GM11168 (cell line): ENCODE measurements around the gene NECTIN1.

Source experiments
- in situ Hi-C: fragments of 300-500 bp; cut with MboI; formaldehyde crosslinking; loops from one replicate; pipeline ENCODE4 v1.12.0; 2022; ENCODE audit warnings: low sequenced_read_pairs; ENCODE audit not compliant: unreplicated experiment

The NECTIN1 gene

DNA sequence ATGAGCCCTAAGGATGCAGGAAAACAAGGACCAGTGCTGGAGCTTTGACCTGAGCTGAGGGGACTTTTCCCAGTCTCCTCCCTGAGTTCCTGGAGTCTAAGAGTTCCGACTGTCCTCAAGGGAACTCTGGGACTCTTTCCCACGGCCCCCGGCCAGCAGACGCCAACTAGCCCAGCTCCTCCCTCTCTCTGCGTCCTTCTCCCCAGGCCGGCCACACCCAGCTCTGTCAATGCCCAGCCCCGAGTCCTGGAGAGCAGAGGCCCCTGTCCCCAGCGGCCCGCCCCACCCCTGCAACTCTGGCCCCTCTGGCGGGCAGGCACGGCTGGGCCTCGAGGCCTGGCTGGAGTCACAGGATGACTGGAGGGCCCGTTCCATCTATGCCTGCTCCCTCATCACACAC lies 29.8 kb downstream of the NECTIN1 start:
- in situ Hi-C loops = no loop called here

DNA sequence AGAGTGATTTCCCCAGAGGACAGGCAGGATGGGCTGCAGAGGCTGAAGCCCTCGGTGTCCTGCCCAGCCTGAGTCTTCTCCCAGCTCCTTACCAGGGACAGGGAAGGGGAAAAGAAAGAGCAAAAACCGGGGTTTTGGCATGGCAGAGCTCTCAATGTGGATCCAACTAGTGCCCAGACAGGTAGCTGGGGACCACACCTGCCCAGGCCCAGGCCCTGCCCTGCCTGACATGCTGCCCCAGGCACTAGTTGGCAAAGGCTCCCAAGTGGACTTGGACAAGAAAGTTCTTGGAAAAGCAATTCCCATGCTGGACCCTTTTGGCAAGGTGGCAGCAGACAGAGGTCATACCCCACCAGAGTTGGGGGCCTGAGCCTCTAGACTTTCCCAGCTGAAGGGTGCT lies 31.1 kb downstream of the NECTIN1 start:
- in situ Hi-C loops = no loop called here

DNA sequence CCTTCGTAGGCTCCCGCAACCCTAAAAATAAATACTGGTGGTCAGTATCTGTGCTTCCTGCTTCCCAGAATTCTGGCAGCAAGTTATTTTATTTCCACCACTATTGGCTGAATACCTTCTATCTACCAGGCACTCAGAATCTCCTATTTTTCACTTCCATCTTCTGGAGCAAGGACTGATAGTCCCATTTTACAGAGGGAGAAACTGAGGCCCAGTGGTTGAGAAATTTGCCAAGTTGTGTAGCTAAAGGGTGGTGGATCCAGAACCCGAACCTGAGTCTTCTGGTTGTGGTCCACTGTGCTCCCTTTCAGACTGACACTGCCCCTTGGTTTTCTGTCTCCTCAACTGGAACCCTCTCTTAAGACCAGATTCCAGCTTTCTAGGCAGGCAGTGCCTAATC lies 31.6 kb downstream of the NECTIN1 start:
- in situ Hi-C loops = no loop called here

DNA sequence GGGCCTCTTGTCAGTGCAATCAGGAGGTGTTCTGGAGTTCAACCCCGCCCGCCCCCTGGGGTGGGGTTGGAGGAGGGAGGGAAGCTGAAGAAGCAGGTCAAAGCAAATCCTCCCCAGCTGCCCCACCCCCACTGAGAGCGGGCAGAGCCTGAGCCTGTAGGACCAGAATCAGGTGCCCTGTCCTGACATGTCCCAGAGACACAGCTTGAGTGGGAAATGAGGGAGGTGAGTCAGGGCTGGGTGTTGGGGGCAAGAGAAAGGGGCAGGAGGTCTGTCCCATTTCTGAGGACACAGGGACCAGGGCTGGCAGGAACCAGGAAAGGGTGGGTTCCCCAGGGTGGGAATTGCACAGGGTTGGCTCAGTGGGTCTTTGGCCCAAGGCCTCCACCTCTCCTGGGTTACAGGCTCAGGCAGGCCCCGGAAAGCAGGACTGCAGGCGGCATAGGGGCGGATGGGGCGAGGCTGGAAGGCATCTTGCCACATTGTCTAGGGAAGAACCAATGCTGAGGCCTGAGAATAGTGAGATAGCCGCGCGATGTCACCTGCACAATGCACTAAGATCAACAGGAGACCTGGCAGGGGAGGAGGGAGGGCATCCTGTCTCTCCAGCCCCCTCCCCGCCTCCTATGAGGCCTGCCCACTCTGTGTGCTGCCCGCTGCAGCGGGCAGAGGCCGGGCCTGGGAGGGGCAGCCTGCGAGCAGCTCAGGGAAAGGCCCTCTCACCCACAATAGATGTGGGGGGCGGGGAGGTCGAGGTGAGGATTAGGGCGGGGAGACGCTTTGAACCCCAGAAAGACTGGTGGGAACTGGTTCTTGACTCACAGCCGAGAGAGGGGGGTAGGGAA lies 32.4 kb downstream of the NECTIN1 start:
- in situ Hi-C loops = no loop called here

DNA sequence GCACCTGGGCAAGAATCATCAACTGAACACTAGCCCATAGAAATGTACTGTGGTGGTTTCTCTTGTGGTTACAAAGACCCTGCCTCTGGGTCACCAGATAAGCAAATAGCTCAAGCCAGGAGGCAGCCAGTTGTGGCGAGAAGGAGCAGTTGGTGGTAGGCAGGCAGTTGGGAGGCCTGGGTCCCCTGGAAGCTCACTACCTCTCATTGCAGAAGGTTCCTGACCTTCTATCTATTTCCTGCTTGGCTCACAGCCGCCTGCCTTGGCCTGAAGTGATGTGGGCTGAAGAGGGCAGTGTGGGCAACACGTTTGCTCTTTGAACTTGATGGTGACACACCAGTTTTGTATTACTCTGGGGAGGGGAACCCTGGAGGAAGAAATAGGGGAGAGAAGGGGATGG lies 34.7 kb downstream of the NECTIN1 start:
- in situ Hi-C loops = no loop called here

DNA sequence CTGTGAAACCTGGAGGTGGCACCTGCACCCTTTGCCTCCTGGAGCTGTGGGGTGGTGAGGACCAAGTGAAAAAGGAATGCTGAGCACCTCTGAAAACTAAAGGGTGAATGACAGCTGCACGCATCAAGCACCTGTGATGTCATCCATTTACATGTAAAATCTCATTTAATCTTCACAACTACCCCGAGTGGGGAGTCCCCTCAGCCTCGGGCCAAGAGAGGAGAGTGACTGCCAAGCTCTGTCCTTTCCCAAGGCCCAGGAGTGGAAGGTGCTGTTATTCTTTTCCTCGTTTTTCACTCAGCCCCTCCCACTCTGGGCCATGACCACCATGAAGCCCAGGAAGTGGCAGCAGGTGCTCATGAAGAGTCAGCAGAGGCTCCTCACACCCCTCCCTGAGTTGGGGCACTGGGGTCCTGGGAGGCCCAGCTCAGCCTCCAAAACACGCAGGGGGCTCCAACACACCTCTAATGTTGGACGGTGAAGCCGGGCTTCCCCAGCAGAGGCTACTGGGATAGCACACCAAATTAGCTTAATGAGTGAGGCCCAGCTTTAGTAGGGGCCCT lies 35.7 kb downstream of the NECTIN1 start:
- in situ Hi-C loops = no loop called here

DNA sequence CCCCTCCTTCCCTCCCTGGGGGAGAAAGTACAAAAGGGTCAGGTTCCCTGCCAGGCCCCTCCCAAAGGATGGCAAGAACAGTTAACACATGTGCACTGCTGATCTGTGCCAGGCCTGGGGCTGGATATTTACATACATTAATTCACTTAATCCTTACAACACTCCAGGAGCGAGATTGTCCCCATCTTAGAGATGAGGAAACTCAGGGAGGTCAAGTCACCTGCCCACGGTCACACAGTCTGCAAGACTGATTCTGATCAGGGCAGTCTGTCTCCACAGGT lies 36.5 kb downstream of the NECTIN1 start:
- in situ Hi-C loops = no loop called here

DNA sequence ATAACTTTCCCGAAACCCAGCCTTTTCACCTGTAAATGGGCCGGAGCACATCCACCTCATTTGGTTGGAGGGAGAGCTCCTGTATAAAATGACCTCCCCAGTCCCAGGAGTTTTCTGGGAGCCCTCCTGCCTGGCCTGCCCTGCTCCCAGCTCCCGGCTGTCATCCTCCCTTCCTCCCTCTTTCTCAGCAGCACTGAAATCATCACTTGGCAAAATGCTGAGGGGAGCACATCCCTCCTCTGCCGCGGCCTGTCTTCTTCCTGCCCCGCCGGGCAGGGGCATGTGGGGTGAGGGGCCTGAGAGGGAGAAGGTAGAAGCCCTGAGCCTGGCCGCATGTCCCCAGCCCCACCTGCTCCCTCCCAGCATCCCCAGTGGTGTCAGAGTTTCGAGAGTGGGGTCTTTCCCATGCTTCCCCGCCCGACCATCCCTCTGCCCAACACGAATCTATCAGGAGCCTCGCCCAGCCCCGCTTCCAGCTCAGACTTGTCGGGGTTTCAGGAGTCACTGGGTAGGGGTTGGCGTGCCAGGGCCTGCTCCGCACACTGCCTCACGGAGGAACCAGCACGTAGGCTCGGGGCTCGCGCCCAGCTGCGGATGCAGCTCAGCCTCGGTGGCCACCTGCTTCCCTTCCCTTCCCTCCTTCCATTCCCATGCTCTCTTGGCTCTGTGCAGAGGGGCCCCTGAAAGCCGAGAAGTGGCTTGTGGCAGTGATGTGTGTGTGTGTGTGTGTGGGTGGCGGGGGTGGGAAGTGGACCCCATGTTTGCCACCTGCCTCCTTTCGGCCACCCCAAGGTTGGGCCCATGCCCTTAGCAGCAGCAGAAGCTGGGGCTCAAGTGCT lies 37.1 kb downstream of the NECTIN1 start:
- in situ Hi-C loops = no loop called here

DNA sequence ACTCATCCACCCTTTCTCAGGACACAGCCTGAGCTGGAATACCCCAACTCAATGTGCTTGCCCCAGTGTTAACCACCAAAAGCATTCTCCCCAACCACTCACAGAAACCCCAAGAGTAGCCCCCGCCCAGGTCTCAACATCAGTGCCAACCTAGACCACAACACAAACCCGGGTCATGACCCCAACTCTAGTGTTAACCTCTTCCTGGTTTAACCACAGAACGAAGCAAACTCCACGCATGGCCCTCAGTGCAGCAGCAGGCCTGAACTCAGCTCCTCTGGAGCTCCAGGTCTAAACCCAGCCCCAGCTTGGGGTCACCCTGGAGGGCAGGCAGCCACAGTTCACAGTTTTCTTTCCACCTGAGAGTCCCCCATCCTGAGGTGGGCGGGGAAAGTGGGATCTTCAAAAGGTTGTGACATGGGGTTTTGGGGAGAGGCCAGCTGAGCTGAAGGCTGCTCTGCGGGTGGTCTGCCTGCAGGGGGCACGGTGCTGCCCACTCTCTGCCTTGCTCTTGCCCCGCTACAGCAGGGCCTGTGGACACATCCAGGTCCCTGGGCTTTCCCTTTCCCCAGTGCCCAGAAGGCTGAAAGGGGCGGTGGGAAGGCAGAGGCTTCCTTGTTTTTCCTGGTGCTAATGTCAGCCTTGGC lies 37.9 kb downstream of the NECTIN1 start:
- in situ Hi-C loops = no loop called here

DNA sequence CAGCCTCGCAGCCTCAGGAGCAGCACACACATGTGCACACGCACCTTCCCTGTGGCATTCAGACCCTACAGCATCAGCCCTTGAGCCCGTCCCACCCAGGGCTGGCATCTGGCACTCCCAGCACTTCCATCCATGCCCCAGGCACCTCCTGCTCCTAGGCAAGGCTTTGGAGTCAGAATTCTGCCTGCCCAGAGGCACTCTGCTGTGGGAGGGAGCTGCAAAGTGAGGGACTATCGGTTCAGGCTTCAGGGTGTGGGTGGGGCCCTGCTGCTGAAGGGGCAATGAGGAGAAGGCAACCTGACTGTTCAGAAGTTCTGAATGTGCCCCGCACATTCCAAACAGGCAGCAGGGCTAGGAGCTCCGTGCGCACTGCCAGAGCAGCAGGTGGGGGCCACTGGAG lies 39.7 kb downstream of the NECTIN1 start:
- in situ Hi-C loops = no loop called here

DNA sequence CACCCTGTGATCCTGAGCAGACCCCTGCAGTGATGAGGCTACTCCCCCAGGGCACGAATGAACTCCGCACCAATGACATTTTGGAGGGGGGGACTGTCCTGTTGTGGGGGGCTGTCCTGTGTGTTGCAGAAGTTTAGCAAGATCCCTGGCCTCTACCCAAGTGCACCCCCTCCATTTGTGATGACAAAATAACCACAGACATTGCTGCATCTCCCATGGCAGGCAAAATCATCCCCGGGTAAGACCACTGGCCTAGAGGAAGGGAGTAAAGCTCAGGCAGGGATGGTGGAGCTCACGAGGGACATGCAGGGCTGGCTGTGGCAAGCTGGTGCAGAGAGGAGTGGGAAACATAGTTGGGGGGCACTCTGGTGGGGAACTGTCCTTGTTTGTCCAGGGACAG lies 40.6 kb downstream of the NECTIN1 start:
- in situ Hi-C loops = no loop called here

DNA sequence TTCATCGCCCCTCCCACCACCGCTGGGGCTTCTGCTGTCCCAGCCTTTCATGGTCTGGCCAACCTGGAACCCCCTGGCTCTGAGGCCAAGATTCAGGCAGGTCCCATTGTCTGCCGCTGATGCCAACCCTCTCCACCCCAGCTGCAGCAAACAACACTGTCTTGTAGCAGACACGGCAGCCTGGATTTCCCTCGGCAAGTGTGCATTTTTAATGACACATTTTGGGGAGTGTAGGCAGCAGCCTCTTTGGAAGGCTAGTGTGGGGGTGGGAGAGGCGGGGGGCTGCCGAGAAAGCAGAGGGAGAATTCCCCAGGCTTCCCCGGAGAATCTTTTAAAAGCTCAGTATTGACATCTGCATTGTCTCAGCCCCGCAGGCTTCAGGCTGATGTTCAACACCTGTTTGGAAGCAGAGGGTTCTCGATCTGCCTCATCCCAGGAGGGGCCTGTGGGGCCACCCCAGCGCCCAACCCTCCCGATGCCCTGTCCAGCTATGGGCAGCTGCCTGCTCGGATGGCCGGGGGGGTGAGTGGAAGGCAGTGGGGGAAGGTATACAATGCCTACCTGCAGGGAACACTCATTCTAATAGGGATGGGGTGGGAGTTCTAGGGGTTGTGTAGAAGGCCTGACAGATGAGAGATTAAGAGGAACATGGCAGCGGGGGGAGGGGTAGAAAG lies 41.5 kb downstream of the NECTIN1 start:
- in situ Hi-C loops = no loop called here

DNA sequence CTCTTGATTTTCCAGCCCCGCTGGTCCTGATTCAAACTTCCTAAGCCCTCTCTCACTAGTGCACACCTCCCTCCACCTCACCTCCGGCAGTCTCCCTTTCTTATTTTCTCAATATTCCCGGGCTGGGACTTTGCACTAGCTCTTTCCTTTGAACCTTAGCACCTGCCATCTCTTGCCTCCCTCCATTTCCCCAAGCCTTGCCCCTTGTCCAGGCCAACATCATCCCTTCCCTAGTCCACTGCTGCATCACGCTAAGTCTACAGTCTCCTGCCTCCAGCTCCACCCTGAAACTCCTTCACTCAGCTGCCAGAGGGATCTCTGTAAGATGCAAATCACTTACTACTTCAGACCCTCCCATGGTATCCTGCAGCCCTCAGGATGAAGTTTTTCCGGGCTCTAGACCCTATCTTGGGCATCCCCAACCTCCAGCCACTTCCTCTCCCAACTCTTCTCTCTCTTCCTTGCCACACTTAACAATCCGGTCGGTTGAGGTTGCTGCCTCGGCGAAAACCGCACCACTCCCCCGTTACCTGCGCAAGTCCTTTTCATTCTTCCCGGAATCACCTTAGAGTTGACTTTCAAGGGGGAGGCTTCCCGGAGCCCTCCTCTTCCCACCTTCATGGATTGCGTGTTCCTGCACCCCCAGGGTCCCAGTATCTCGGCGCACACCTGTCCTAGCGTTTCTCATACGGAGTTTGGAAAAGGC lies 42.7 kb downstream of the NECTIN1 start:
- in situ Hi-C loops = no loop called here

DNA sequence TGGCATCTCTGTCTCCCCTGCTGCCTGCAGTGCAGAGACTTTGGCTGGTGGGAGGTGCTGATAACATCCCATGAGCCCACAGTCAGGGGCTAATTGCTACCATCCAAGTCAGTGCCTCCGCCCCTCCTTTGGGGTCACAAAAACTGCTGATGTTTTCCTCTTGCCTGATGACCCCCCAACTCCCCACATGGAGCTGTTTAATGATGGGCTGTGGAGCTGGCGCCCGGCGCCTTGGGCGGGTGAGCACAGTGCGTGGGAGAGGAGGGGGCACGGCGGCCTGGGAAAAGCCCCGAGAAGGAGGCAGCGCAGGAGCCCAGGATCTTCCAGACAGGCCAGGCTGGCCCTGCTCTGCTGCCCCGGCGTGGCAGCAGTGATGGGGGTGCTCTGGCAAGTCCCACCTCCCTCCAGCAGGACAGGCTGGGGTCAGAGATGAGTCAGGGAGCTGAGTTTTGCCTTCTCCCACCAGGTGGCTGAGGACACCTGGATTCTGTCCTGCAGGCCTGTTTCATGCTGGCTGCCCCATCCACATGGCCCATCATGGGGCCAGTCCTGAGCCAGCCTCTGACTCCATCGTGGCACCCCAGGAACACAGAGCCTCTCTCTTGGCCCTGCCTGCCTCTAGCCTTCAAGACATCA lies 43.8 kb downstream of the NECTIN1 start:
- in situ Hi-C loops = no loop called here

DNA sequence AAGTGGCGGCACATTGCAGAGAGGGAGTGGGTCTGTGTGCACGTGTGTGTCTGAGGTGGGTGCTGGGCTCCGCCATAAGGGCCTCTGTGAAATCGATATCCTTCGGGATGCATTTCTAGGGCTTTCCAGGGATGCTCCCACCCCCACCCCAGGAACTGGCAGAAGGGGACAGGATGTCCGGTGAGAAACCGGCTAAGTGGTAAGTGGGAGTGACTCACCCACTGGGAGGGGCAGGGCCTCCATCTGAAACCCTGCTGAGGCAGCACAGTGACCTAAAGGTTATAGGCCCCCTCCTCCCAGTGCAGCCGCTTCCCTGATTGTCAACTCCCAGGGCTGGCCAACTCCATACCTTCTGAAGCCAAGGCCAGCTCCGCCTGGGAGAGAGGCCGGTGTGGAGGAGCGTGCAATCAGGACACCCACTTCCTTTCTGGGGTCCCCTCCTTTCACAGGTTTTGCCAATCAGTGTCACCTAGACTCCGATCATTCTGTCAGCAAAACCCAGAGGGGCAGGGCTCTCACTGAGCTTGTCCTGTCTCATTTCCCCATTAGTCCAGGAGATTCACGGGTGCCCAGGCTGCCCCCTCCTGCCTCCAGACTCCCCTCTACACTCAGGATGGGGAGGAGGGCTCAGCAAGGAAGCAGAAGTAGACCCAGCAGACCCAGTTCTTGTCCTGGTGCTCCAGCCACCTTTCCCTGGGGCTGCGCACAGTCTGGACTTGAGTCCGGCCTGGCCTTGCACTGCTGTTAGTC lies 44.5 kb downstream of the NECTIN1 start:
- in situ Hi-C loops = no loop called here

DNA sequence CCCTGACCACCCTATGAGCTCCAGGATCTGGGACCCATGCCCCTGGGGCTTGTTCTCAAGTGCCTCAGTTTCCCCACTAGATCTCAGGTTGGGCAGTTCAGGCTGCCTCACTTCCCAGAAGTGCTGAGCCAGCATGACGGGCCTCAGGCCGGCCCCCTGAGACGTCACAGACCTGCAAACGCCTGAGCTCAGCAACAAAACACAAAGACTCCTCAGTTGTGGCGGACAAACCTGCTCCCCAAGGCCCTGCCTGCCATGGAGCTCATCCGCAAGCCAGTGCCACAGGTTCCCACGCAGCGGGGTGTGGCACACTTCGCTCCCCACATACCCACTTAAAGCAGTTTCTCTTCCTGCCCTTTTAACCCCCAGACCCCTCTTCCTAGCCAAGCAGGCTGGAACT lies 45.2 kb downstream of the NECTIN1 start:
- in situ Hi-C loops = no loop called here

DNA sequence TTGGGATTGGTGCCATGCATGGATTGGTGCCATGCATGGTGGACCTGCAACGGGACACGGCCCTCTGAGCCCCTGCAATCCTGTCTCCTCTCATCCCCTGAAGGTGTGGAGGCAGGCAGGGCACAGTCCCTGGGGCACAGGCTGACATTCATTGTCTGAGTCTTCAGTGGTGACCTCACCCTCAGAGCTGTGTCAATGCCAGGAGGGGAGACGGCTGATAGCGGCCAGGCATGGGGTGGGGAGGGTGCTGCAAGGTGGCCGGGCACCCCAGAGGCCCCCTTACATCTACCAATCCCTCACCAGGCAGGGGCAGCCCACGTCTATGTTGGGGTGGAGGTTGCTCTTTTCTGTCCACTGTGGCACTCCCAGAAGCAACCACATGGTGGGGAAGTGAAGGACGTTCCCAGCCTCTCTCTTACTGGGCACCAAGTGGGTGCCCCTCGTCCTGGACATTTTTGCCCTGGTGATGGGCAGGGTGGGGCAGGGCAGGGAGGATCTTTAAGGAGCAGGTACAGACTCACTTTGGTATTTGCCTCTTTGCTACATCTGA lies 47.6 kb downstream of the NECTIN1 start:
- in situ Hi-C loops = no loop called here

DNA sequence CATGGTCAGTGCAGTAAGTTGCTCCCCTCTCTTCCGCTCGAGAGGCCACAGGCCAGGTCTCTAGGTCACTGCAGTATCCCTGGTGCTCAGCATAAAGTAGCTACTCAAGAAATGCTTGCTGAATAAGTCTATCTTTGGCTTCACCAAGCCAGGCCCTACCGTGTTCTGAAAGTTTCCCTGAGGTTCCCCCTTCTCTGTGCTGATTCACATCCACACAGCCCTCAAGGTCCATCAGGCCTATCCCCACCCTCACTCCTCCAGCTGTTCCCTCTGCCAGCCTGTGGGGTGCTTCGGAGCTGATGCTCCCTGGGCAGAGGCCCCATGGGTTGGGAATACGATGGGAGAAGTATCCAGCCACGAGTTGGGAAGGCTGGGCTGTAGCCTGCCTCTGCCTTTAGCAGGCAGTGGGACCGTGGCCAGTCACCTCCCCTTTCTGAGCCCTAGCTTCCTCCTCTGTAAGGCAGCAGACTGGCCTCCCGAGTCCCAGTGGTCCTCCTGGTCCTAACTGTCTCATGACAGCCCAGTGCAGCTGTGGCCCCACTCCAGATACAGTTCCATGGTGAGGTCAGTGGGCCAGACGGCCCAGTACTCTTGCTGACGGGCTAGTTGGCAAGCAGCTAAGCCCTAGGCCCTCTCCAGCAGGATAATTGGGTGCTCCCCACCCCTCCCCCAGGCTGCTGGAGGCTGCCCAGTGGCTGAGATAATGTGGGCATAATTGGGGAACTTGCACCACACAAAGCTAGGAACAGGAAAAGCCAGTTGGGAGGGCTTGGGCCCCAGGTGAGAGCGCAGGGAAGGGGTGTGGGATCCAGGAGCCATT lies 48.2 kb downstream of the NECTIN1 start:
- in situ Hi-C loops = no loop called here
